Activated naive CD8-positive, alpha-beta T cell treated with anti-CD3 and anti-CD28 coated beads for 36 hours (primary cell): ENCODE measurements around the gene IL23A. TPM values are rescaled to one million over a fixed set of nuclear protein-coding genes. Genes with fewer than 3 reads are reported as not detected.
"Not testable (repeated sequence)": the region's sequence is repeated elsewhere in the genome, so short reads cannot be mapped to it uniquely, and the experiment has no call there.

Experiments used
- DNase-seq: peaks from one replicate; pipeline ENCODE4 v3.0.0; 2021
- H3K27ac Mint-ChIP-seq: one replicate; pipeline ENCODE4 v1.8.0; 2022; ENCODE audit warnings: mild to moderate bottlenecking, moderate library complexity, mixed read lengths
- H3K27me3 Mint-ChIP-seq: one replicate; pipeline ENCODE4 v1.8.0; 2022; ENCODE audit warnings: mild to moderate bottlenecking, mixed read lengths
- H3K36me3 Mint-ChIP-seq: one replicate; pipeline ENCODE4 v1.8.0; 2021; ENCODE audit warnings: mild to moderate bottlenecking, mixed read lengths
- H3K4me1 Mint-ChIP-seq: one replicate; pipeline ENCODE4 v1.8.0; 2021; ENCODE audit warnings: mixed read lengths
- H3K4me3 Mint-ChIP-seq: one replicate; pipeline ENCODE4 v1.8.0; 2022; ENCODE audit warnings: mild to moderate bottlenecking, moderate library complexity, mixed read lengths
- H3K9me3 Mint-ChIP-seq: one replicate; pipeline ENCODE4 v1.8.0; 2022; ENCODE audit warnings: mixed read lengths
- total RNA-seq, 2 experiments: library from RNA; stranded (reverse); gene quantifications; one replicate each; pipeline ENCODE4 v1.2.3, GENCODE V29; 2021

IL23A gene
- total RNA-seq, 2 experiments from 2014 or later = 20.9 to 22.9 TPM

- peaks cover 54% of the 10 kb centered on the region for H3K4me1 Mint-ChIP-seq
- H3K36me3 Mint-ChIP-seq = peaks cover 20% of the 10 kb centered on the region
- peaks cover 4% of the 10 kb centered on the region for H3K27me3 Mint-ChIP-seq
- DNase-seq = no peak
- H3K27ac Mint-ChIP-seq = peak overlapping the region; percentile 96
- no peaks in the 10 kb centered on the region for H3K9me3 Mint-ChIP-seq
- H3K4me3 Mint-ChIP-seq = no peak overlapping the region
Measured at GRCh38 chr12:56336361-56337167, 2.1 kb upstream of the IL23A start.

- Mint-ChIP-seq H3K27ac (peak overlapping the region; percentile 96), H3K4me1 (peaks cover 48% of the 10 kb centered on the region), H3K27me3 (peaks cover 4% of the 10 kb centered on the region)
Measured at GRCh38 chr12:56337753-56338251, 882 bp upstream of the IL23A start.

DNA sequence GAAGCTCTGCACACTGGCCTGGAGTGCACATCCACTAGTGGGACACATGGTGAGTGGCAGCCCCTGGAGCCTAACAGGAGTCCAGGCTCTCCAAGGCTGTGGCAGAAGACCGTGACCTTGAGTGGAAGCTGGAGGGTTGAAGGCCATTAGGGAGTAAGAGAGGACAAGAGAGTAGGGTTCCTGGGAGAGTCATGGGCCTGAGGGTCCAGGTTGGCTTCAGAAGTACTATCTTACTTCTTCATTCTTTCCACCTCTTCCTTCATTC, 406 bp downstream of the IL23A start:
- DNase-seq = no peak
- H3K27me3 Mint-ChIP-seq = no peaks in the 10 kb centered on the region
- peak overlapping the region; percentile 87 for H3K4me3 Mint-ChIP-seq
- peaks cover 42% of the 10 kb centered on the region for H3K4me1 Mint-ChIP-seq
- no peaks in the 10 kb centered on the region for H3K9me3 Mint-ChIP-seq
- peaks cover 30% of the 10 kb centered on the region for H3K36me3 Mint-ChIP-seq
- peak overlapping the region; percentile 96 for H3K27ac Mint-ChIP-seq

More at GRCh38 chr12:56337753-56338251, 882 bp upstream of the IL23A start:
- no peaks in the 10 kb centered on the region for H3K9me3 Mint-ChIP-seq
- H3K4me3 Mint-ChIP-seq = peak overlapping the region; percentile 42
- DNase-seq = no peak
- H3K36me3 Mint-ChIP-seq = peaks cover 21% of the 10 kb centered on the region

DNA sequence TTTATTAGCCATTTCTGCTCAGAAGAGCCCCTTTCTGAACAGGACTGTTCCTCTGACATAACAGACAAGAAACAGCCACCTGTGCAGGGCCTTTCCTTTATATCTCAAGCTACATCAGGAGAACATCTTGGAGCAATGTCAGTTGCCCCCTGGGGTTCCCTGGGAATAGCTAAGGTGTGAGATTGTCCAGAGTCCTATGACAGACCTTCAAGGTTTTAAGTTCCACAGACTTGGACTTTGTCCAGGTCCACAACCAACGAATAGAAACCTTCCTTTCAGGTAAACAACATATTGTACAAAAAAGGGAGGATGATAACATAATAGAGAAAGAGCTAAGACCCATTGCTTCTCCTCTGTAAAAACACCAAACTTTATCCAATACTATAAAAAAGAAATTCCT, 2.9 kb downstream of the IL23A start:
- Mint-ChIP-seq H3K36me3 (peaks cover 35% of the 10 kb centered on the region), H3K9me3 (no peaks in the 10 kb centered on the region), H3K4me3 (no peak overlapping the region), H3K27me3 (no peaks in the 10 kb centered on the region), H3K4me1 (peaks cover 39% of the 10 kb centered on the region), H3K27ac (no peak overlapping the region)
- DNase-seq = no peak

DNA sequence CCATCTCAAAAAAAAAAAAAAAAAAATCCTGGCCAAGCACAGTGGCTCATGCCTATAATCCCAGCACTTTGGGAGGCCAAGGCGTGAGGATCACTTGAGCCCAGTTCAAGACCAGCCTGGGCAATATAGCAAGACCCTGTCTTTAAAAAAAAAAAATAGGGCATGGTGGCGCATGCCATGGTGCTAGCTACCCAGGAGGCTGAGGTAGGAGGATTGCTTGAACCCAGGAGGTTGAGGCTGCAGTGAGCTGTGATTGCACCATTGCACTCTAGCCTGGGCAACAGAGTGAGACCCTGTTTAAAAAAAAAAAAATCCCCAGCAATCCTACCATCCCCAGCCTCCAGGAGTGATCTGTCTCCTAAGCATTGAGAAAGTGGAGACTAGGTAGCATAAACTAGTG, 3.6 kb downstream of the IL23A start:
- not testable (repeated sequence) for H3K27me3 Mint-ChIP-seq, DNase-seq, H3K4me3 Mint-ChIP-seq, H3K9me3 Mint-ChIP-seq, H3K27ac Mint-ChIP-seq
- H3K4me1 Mint-ChIP-seq = peaks cover 34% of the 10 kb centered on the region
- peaks cover 35% of the 10 kb centered on the region for H3K36me3 Mint-ChIP-seq

GRCh38 chr12:56346675-56347074, 8.0 kb downstream of the IL23A start:
- Mint-ChIP-seq H3K9me3 (no peaks in the 10 kb centered on the region), H3K4me1 (peaks cover under 1% of the 10 kb centered on the region), H3K27ac (no peak overlapping the region), H3K36me3 (peaks cover 29% of the 10 kb centered on the region), H3K27me3 (no peaks in the 10 kb centered on the region), H3K4me3 (no peak overlapping the region)
- peak; percentile 12 for DNase-seq

DNA sequence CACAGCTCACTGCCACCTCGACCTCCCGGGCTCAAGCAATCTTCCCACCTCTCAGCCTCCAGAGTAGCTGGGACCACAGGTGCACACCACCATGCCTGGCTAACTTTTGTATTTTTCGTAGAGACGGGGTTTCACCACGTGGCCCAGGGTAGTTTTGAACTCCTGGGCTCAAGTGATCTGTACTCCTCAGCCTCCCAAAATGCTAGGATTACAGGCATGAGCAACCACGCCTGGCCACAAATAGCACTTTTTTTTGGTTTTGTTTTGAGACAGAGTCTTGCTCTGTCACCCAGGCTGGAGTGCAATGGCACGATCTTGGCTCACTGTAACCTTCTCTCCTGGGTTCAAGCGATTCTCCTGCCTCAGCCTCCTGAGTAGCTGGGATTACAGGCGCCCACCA, 8.6 kb downstream of the IL23A start:
- peaks cover 25% of the 10 kb centered on the region for H3K36me3 Mint-ChIP-seq
- not testable (repeated sequence) for H3K9me3 Mint-ChIP-seq, H3K27ac Mint-ChIP-seq, DNase-seq, H3K4me1 Mint-ChIP-seq, H3K27me3 Mint-ChIP-seq, H3K4me3 Mint-ChIP-seq

GRCh38 chr12:56348776-56349175, 10.1 kb downstream of the IL23A start:
- H3K4me1 Mint-ChIP-seq = no peaks in the 10 kb centered on the region
- no peak for DNase-seq
- H3K27me3 Mint-ChIP-seq = no peaks in the 10 kb centered on the region
- peaks cover 18% of the 10 kb centered on the region for H3K36me3 Mint-ChIP-seq
- no peak overlapping the region for H3K4me3 Mint-ChIP-seq
- H3K27ac Mint-ChIP-seq = no peak overlapping the region
- no peaks in the 10 kb centered on the region for H3K9me3 Mint-ChIP-seq

DNA sequence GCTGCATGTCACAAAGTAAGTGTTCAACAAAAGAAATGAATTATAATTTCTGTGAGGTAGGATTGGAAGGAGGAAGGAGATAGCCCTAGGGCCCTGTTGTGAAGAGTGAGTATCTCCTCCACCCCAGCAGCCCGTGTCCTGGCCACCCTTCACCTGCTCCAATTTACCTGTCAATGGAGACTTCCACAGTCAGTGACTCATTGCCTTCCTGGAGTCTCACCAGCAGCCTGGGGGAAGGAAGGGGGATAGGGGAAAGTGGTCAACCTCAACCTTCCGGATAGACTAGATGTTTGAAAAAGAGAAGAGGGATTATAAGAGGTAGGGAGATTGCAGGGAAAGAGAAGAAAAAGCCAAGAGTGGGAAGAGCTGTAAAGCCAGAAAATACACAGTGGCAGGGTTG, 12.0 kb downstream of the IL23A start:
- Mint-ChIP-seq H3K4me1 (no peaks in the 10 kb centered on the region), H3K27ac (no peak overlapping the region), H3K9me3 (no peaks in the 10 kb centered on the region), H3K27me3 (no peaks in the 10 kb centered on the region), H3K36me3 (peaks cover 16% of the 10 kb centered on the region), H3K4me3 (no peak overlapping the region)
- DNase-seq = no peak

DNA sequence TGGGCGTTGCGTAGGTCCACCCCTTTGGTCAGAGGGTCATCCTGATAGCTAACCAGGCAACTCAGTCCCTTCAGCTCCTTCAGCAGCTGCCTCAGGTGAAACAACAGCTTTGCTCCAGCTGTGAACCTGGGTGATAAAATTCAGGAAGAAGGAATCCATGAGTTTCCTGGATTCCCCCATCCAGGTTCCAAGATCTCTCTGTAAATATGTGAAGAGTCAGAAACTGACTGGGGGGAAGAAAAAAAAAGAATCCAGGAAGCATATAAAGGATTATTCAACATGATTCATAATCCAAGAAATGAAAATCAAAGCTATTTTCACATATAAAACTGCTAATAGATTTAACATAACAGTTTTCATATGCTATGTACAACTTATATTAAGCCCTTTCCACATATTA, 12.6 kb downstream of the IL23A start:
- Mint-ChIP-seq H3K9me3 (no peaks in the 10 kb centered on the region), H3K36me3 (peaks cover 18% of the 10 kb centered on the region), H3K4me3 (no peak overlapping the region), H3K27ac (no peak overlapping the region), H3K4me1 (no peaks in the 10 kb centered on the region), H3K27me3 (no peaks in the 10 kb centered on the region)
- no peak for DNase-seq

DNA sequence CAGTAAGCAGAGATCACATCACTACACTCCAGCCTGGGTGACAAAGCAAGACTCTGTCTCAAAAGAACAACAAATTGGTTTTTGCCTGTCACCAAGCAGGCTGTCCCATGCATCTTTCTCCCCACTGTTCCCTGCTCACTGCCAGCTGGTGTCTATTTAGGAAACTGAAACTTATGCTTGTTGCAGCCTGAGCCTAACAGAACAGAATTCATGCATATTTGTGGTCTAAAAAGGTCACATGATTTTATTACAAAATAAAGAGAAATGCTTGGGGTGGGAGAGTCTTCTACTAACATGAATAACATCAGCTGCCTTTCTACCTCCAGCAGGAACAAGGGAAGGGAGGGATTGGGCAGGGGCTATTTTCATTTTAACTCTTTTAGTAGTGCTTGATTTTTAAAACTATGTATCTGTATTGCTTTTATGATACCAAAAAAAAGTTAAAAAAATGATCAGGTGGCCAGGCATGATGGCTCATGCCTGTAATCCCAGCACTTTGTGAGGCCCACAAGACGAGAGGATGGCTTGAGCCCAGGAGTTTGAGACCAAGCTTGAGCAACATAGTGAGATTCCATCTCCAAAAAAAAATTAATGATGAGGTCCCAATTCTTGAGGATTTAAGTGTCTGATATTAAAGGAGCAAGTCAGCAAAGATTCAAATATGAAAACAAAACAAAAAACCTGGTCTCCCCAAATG, 20.3 kb downstream of the IL23A start:
- peaks cover 7% of the 10 kb centered on the region for H3K36me3 Mint-ChIP-seq
- H3K27ac Mint-ChIP-seq = peak overlapping the region; percentile 97
- H3K4me3 Mint-ChIP-seq = peak overlapping the region; percentile 94
- DNase-seq = peak; percentile 9
- H3K27me3 Mint-ChIP-seq = no peaks in the 10 kb centered on the region
- H3K9me3 Mint-ChIP-seq = no peaks in the 10 kb centered on the region
- H3K4me1 Mint-ChIP-seq = peaks cover 21% of the 10 kb centered on the region

DNA sequence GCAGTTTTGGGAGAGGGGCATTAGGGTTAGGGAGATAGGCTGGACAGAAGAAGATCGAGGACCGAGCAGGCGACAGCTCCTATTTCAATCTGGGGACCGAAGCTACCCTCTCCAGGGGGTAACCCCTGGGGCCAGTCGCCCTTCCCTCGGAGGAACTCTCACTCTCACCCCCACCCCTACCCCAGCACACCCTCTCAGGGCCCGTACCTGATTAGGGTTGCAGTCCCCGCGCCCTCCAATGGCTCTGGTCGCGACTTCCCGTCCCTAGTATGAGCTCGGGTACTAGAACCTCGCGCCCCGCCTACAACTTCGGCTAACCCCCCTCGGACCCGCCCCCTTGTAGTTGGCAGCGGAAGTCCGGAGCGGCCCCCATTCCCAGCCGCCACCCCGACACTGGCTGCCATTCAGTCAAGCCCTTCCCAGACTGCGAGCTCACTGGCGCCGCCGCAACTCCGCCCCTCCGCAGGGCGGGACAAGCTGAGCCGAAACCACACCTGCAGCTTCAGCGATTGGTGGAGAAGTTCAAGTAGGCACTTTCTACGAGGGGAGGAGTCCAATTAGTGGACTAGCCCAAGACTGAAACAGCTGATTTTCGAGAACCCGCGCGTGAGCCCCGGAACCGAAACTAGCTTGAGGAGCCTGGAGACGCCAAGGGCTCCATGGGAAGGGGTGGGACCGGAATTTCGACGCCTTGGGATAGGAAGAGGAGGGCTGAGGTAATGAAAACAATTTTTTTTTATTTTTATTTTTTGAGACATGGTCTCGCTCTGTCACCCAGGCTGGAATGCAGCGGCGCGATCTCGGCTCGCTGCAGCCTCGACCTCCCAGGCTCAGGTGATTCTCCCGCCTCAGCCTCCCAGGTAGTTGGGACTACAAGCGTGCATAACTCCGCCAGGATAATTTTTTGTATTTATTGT, 21.4 kb downstream of the IL23A start, which contains the start of gene STAT2:
TSS of gene STAT2 (minus strand) at position 257 of the 917 bp plus-strand sequence. CDS start 3,536 bp downstream, outside the sequence.
- Mint-ChIP-seq H3K27ac (peak within 1 kb of the TSS; percentile 97), H3K36me3 (peaks cover 5% of the 10 kb centered on the region), H3K4me1 (peaks cover 21% of the 10 kb centered on the region), H3K9me3 (no peaks in the 10 kb centered on the region), H3K4me3 (peak within 1 kb of the TSS; percentile 94), H3K27me3 (no peaks in the 10 kb centered on the region)
- peak; percentile 100 for DNase-seq

- no peak for DNase-seq
- H3K9me3 Mint-ChIP-seq = no peaks in the 10 kb centered on the region
Measured at GRCh38 chr12:56361487-56362129, 22.9 kb downstream of the IL23A start.

More at GRCh38 chr12:56361487-56362129, 22.9 kb downstream of the IL23A start:
- H3K4me3 Mint-ChIP-seq = peak overlapping the region; percentile 94
- H3K4me1 Mint-ChIP-seq = peaks cover 20% of the 10 kb centered on the region
- peak overlapping the region; percentile 97 for H3K27ac Mint-ChIP-seq
- H3K27me3 Mint-ChIP-seq = no peaks in the 10 kb centered on the region
- no peaks in the 10 kb centered on the region for H3K36me3 Mint-ChIP-seq
